SH-SY5Y (cell line): ENCODE measurements around the gene TFG.

Experiments used
- GATA2 ChIP-seq: IDR thresholded peaks from 2 replicates; pipeline ENCODE4 v1.6.1; 2011; ENCODE audit warnings: mild to moderate bottlenecking, low read depth, low read length
- GATA3 ChIP-seq: IDR thresholded peaks from 2 replicates; pipeline ENCODE4 v1.6.1; 2011; ENCODE audit warnings: low read depth, mild to moderate bottlenecking, low read length, moderate library complexity

TFG gene

DNA sequence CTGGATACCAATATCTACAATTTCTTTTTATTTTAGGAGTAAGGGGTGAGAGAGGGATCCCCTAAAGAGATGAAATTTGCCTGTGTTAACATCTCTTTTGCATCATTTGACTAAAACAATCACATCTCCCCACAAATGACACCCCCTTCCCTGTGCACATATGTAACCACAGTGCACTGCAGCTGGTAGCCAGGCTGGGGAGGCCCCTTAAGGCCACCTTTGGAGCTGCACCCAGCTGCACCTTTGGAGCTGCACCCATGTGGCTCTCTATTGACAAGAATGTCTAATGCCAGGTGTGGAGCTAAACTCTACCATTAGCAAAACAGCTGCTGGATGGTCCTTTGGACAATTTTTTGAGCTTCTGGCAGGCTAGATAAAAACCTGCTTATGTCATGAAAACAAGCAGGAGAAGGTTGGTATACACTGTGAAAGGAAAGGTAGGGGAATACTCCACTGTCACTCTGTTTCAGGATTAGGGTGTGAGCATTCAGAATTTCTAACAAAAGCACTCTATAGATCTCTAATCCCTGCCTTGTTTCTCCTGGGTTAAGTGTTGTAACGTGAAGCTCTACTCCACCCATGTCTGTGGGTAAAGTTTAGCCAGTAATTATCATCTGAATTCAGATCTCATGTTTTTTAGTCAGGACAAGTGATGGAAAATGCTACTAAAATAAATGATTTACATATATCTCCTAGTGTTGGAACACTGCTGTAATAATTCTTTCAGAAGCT is 52.1 kb downstream of the TFG start:
- no peak for TF ChIP-seq GATA2
- no peak for TF ChIP-seq GATA3

DNA sequence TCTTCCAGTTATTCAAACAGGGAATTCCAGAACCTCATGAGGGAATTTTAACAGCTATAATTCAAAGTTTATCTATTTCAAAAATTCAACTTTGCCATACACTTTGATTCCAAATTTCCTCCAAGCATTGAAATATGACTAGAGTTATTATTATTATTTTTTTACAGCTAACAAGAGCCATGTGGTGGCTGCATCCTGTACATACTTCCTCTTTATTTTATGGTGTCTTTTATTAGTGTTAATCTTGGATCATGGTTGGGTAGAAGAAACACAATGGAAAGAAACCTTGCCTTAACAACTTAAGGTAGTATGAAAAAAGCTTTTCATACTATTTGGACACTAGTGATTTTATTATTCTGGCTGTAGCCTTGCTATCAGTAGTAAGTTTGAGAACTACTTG is 52.7 kb downstream of the TFG start:
- TF ChIP-seq GATA2, result no peak

DNA sequence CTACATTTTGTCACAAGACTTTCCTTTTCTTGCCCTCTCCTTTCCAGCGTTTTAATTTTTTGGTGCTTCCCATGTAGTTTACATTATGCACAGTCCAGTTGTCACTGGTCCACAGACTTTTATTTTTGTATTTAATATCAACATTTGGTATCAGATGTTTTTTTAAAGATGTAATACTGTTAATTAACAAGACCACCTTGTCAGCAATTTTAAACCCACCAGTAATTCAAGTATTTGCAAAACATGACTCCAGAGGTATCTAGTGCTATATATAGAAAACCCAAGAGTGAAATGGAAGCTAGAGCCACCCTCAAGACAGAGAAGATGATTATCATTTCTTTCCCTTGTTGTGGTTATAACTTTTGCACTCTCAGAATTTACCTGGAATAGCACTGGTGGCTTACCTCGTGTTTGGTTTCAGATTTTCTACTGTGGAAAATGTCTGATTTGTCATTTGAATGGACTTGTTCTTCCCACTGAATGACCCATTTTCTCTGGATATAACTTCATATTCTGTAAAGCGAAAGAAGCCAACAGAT is 56.2 kb downstream of the TFG start:
- TF ChIP-seq GATA3, result no peak
- no peak for TF ChIP-seq GATA2

DNA sequence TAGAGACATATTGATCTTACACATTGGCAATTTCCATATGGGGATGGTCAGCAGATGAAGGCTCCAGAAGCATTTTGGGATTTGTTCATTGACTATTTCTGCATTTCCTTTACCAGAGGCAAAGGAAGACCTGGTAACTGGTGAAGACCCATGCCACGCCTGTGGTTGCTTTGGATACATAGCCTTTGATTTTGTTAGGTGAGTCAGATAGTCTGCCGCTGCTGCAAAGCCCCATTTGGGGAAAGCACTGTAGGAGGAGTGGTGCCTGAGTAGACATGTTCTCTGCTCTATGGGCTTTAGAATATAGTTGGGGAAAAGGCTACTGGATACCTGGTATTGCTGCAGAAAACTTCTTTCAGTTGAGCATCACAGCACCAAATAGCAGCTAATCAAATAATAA is 56.8 kb downstream of the TFG start:
- no peak for TF ChIP-seq GATA3
- no peak for TF ChIP-seq GATA2

DNA sequence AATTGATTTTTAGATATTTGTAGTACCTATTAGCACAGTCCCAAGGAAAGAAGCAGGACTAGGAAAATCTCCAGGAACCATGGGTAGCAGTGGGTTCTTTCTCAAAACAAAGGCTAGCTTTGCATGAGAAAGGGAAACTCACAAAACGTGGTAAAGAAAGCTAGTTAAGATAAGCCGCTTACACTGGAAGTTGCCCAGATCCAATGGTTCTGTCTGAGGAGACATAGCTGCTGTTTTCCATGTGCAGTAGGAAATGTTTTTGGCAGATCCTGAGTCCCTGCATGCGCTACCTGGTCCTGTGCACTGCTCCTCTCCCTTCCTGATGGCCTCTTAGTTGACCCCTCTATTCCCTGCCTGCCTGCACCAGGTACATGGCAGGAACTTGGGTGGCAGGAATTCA is 60.4 kb downstream of the TFG start:
- no peak for TF ChIP-seq GATA3
- no peak for TF ChIP-seq GATA2

DNA sequence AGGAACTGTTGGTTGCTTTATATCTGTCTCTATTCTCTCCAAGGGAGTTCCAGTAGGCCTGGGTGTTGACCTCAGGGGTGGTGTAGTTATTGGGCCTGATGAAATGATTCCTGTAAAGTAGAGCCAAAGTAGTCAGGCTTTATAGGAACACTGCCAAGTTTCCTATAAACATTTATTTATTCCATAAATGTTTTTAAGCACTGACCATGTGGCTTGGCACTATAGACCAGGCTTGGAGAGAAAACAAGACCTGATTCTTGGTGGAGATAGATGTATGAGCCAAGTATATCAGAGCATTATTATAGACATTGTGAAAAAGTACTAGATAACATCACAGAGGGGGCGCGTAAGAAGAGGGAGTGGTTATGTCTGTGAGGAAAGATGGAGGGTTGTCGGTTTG is 65.9 kb downstream of the TFG start:
- TF ChIP-seq GATA3, result no peak
- no peak for TF ChIP-seq GATA2

DNA sequence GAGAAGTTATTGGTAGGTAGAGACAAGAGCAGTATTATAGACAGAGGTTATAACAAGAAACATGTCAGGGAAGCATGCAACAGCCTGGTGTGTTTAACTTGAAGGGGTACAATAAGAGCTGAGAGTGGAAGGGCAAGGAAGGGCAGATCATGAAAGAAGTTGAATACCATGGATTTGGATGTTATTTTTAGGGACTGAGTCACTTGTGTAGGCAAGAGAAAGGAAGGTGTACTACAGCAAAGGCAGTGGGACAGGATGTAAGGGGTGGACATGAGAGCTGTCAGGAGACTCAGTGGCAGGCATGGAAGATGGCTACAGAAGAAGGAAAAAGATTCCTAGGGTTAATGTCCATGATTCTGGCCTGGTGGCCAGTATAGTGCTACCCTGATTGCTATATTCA is 66.4 kb downstream of the TFG start:
- TF ChIP-seq GATA2 (no peak), GATA3 (no peak)

DNA sequence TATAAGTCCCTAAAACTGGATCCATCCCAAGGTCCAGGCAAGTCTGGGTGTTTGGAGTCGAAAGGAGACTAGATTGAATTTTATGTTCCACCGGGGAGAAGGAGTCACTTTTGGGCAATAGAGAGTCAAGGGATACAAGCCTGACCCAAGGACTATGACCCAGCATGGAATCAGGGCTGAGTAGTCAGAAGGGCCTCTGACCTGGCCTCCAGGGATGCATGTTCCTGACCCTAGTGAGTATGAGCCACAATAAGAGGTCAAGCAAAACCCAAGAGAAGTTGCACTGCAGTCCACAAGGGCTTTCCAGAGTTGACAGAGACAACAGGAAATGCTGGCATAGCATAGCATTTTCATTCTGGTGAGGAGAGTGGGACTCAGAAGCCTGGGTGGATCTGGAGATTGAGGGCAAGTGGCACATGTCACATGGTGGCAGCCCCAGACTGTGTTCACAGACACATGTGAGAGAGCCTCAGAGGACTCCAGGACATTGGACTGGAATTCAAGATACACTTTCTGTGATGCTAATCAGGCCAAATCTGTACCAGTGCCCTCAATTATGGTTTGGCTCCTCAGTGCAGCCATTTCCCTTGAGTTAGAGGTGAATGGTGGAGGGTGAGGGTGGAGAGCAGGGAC is 66.9 kb downstream of the TFG start:
- TF ChIP-seq GATA2 (no peak), GATA3 (no peak)

DNA sequence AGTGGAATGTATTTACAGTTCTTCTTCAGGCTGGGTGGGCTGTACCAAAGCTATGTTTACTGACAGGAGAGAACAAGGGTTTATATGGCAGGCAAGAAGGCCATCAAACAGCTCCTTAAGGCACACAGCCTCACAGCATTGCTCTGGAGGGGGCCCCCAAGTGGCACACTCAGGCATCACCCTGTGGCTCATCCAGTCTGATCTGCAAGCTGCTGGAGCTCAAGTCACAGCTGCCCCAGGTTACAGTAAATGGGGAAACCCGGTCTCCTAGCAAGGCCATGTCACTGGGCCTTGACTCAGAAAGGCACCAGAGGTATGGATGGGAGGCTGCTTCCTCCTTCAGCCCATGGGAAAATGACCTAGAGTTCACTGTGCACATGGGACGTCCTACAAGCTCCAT is 67.5 kb downstream of the TFG start:
- TF ChIP-seq GATA2 (no peak), GATA3 (no peak)

DNA sequence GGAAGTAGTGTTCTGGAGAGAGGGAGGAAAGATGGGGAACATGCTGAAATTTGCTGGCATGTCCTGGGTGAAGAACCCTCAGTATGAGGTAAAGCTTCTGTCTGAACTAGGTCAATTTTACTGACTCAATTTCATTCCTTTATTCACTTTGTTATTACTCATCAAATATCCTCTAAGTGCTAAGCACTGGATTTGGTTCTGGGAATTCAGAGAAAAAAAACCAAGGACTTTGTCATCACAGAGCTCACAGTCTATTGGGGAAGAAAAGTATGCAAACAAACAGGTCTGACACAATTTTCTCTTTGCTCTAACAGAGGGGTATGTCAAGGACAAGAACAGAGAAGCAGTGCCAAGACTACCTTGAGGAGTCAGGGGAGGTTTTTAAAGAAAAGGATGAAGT is 68.0 kb downstream of the TFG start:
- TF ChIP-seq GATA2 (no peak), GATA3 (no peak)

DNA sequence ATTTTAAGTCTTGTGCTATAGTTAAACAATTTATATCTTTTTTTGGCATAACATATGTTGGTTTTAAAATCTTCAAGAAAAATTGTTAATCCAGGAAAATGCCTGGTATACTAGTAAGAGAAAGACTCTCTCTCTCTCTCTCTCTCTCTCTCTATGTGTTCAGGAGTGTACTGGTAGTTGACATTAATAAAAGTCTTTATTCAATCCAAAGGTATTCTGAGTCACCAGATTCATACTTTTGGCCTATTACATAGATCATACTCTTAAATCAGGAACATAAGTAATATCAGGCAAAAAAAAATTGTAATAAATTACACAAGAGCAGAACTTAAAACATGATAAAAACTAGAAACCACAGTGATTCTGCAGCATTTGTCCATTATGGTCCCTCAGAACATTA is 70.2 kb downstream of the TFG start:
- TF ChIP-seq GATA3 (no peak), GATA2 (no peak)

DNA sequence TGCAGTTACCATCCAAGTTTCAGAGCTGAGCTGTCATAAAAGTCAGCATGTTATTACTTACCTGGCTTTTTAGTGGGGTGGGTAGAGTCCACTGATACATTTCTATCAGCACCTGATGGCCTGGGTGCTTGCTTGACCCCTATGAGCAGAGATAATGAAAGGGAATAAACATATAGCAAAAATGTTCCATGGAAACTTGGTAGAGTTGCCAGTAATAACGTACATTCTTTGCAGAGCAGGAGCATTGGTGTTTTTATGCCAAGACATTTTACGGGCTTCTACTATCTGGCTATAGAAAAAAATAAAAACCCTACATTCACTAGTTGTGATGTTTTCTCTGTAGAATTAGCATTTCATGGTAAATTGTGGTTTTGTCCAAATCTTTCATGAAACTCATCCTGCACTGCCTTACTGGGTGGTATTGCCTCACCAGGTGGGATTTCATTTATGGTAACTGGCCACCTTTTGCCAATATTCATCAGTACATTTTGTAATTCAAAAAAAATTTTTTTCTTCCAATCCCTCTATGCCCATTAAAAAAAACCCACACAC is 70.9 kb downstream of the TFG start:
- no peak for TF ChIP-seq GATA2
- no peak for TF ChIP-seq GATA3

DNA sequence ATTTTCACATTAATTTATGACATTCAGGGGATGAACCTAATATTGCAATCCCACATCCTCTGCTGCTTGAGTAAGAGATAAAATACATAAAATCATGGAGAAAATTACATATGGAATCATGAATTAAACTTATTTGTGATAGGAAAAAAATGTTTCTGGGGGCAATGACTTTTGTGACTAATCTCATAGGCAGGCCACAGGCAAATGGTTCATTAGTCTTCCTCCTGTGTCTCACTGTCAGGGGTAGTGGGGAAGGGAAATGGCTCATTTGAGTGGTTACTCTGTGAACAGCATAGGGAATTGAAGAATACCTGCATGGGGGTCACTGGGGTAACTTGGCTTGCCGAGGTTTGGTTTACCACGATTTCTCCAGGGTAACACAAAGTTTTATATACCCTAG is 72.0 kb downstream of the TFG start:
- TF ChIP-seq GATA3 (no peak), GATA2 (no peak)

DNA sequence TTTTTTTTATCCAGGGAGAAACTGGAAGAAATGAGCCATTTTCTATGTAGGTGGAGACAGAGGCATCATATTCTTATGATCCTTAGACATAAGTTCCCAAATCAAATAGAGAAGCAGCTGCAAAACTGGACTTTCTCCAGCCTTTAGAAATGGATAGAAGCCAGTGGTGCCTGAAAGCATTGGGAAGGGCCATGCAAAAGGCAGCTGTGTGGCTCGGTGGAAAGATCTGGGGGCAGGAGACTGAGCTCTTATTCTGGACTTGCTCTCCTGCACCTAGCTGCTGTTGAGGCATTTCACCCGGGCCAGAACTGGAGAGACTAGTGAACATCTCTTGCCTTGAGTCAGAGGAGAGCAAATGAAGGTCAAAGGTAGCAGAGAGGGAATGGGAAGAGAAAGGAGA is 73.1 kb downstream of the TFG start:
- TF ChIP-seq GATA3 (no peak), GATA2 (no peak)

DNA sequence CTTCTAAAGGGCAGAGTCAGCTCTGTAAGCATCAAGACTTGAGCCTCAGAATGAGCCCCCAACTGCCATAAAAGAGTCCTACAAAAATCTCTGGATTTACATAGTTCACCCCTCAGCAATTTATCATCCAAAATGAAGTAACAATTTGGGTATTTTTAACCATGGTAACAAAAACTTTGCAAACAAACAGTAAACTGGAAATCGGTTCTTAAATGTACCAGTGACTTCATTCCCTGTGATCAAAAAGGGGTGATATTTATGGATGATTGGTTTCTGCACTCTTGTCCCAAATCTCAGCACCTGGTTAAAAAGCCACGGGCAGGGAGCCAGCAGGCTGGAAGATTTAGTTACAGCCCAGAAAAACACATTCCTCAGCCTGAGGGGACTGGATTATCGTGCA is 73.6 kb downstream of the TFG start:
- TF ChIP-seq GATA2, result no peak
- TF ChIP-seq GATA3, result no peak
